NCI-H82 treated with DMSO at 0.1 percent for 48 hours (cell line): ENCODE results near the gene CCDC177.

Experiments used
- DNase-seq: peaks from one replicate; lab custom pipeline; 2025; ENCODE audit not compliant: unreplicated experiment; lab: John Stamatoyannopoulos, UW

Gene CCDC177

GRCh38 chr14:69569859-69570258 lies 4.8 kb downstream of the CCDC177 start:
- no peak for DNase-seq

- DNase-seq = no peak
Measured at GRCh38 chr14:69567563-69567962, 7.1 kb downstream of the CCDC177 start.

- DNase-seq = no peak
Measured at GRCh38 chr14:69561893-69562292, 12.8 kb downstream of the CCDC177 start.

- DNase-seq = no peak
Measured at GRCh38 chr14:69560826-69561225, 13.8 kb downstream of the CCDC177 start.

GRCh38 chr14:69559581-69560011 lies 15.1 kb downstream of the CCDC177 start:
- no peak for DNase-seq

GRCh38 chr14:69558774-69559173 lies 15.9 kb downstream of the CCDC177 start:
- no peak for DNase-seq

GRCh38 chr14:69554500-69554899 lies 20.2 kb downstream of the CCDC177 start:
- no peak for DNase-seq

- no peak for DNase-seq
Measured at GRCh38 chr14:69553252-69553651, 21.4 kb downstream of the CCDC177 start.

GRCh38 chr14:69551511-69551910 lies 23.2 kb downstream of the CCDC177 start:
- no peak for DNase-seq

- no peak for DNase-seq
Measured at GRCh38 chr14:69548566-69548965, 26.1 kb downstream of the CCDC177 start.

GRCh38 chr14:69547701-69548348 lies 26.8 kb downstream of the CCDC177 start:
- DNase-seq = no peak

- DNase-seq = no peak
Measured at GRCh38 chr14:69543341-69544115, 31.1 kb downstream of the CCDC177 start.

- DNase-seq = no peak
Measured at GRCh38 chr14:69542311-69542710, 32.4 kb downstream of the CCDC177 start.

GRCh38 chr14:69540654-69541335 lies 33.9 kb downstream of the CCDC177 start:
- DNase-seq = no peak

GRCh38 chr14:69539631-69540410 lies 34.9 kb downstream of the CCDC177 start:
- DNase-seq = no peak

GRCh38 chr14:69538766-69539165 lies 35.9 kb downstream of the CCDC177 start:
- no peak for DNase-seq

GRCh38 chr14:69537900-69538299 lies 36.8 kb downstream of the CCDC177 start:
- DNase-seq = no peak

- DNase-seq = no peak
Measured at GRCh38 chr14:69536971-69537370, 37.7 kb downstream of the CCDC177 start.

- peak; percentile 56 for DNase-seq
Measured at GRCh38 chr14:69535230-69535848, 39.3 kb downstream of the CCDC177 start.

GRCh38 chr14:69532561-69533340 lies 41.9 kb downstream of the CCDC177 start:
- DNase-seq = no peak
